ENCODE measurements around the gene ABCC9. TPM values are rescaled to one million over a fixed set of nuclear protein-coding genes. Genes with fewer than 3 reads are reported as not detected.

The ABCC9 gene
- total and polyA plus RNA-seq, 9 donors, result 4.9 to 54.8 (median 19.0) TPM

DNA sequence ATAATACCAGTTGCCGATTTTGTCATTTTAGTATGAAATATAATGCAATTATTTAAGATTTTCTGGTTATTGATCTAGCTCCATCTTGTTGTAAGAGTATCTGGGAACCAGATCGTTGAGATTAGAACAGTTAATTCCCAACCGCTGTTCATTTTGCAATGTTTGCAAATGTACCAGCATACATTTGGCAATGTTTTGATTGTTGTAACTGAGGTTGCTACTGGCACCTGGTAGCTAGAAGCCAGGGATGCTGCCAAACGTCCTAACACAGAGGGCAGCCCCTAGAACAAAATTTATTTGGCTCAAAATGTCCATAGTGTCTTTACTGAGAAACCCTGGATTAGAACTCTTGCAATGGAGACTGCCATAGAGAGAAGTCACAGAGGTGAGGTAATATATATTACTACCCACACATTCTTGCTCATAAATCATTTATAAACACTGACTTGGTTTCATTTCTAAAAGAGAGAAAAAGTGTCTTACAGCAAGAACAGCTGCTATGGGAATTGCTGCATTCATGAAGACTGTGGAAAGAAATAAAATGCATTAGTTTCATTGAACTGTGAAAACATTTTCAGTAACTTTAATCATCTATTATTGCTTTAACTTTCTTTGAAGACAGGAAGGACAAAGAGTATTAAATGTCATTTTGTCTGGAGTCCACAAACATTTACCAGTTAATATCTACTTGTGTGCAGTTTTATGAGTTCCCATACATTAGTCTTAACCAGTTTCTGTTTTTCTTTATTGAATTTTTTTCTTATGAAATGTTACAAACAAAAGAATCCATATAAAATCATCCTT is 46.2 kb downstream of the ABCC9 start:
- H3K27ac ChIP-seq, result no peak overlapping the region
- WGBS, 3 donors, result 82 to 85% (median 85%) methylated on average over 4 of the region's 4 CpGs

DNA sequence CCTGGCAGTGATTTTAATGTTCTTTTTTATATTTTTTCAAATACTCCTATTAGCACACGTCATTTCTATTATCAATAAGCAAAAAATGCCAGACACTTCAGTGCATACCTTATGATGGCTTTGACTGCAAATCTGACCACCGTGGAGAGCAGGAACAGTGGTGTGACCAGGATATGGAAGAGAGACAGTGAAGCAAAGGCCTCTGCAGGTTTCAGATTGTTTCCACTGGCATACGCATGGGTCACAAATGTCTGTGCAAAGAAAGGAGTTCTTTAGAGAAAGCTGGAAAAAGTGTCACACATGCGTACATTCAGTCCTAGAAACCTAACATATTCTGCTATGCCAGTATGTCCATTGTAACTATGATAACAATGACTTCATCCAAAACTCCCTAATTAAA is 47.3 kb downstream of the ABCC9 start:
- TF ChIP-seq, protein P1, sequence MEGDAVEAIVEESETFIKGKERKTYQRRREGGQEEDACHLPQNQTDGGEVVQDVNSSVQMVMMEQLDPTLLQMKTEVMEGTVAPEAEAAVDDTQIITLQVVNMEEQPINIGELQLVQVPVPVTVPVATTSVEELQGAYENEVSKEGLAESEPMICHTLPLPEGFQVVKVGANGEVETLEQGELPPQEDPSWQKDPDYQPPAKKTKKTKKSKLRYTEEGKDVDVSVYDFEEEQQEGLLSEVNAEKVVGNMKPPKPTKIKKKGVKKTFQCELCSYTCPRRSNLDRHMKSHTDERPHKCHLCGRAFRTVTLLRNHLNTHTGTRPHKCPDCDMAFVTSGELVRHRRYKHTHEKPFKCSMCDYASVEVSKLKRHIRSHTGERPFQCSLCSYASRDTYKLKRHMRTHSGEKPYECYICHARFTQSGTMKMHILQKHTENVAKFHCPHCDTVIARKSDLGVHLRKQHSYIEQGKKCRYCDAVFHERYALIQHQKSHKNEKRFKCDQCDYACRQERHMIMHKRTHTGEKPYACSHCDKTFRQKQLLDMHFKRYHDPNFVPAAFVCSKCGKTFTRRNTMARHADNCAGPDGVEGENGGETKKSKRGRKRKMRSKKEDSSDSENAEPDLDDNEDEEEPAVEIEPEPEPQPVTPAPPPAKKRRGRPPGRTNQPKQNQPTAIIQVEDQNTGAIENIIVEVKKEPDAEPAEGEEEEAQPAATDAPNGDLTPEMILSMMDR (IDR thresholded peaks at IDR 0.05), result no peak
- no peak for TF ChIP-seq POLR2A (IDR thresholded peaks at IDR 0.05)
- intact Hi-C loops (cut with DNase I), result no loop called here
- DNase-seq, result no peak
- peaks cover 4% of the 10 kb centered on the region for H3K4me1 ChIP-seq (ENCODE audit: insufficient read depth)
- no peak overlapping the region for H3K4me3 ChIP-seq
- no peaks in the 10 kb centered on the region for H3K36me3 ChIP-seq
- WGBS, 3 donors, result 91 to 95% (median 92%) methylated on average over 4 of the region's 4 CpGs
- no peak overlapping the region for H3K27ac ChIP-seq
- no peaks in the 10 kb centered on the region for H3K9me3 ChIP-seq
- H3K27me3 ChIP-seq, result no peaks in the 10 kb centered on the region

More for the DNA sequence above, 46.2 kb downstream of the ABCC9 start:
- H3K9me3 ChIP-seq, result no peaks in the 10 kb centered on the region
- intact Hi-C loops (cut with DNase I), result no loop called here
- no peaks in the 10 kb centered on the region for H3K36me3 ChIP-seq
- no peak for TF ChIP-seq EP300 (IDR thresholded peaks at IDR 0.05)
- TF ChIP-seq POLR2A (IDR thresholded peaks at IDR 0.05), result no peak
- TF ChIP-seq, protein P1 (IDR thresholded peaks at IDR 0.05), result no peak
- no peak for DNase-seq
- no peak overlapping the region for H3K4me3 ChIP-seq
- H3K27me3 ChIP-seq, result no peaks in the 10 kb centered on the region
- H3K4me1 ChIP-seq (ENCODE audit: insufficient read depth), result peaks cover 4% of the 10 kb centered on the region

DNA sequence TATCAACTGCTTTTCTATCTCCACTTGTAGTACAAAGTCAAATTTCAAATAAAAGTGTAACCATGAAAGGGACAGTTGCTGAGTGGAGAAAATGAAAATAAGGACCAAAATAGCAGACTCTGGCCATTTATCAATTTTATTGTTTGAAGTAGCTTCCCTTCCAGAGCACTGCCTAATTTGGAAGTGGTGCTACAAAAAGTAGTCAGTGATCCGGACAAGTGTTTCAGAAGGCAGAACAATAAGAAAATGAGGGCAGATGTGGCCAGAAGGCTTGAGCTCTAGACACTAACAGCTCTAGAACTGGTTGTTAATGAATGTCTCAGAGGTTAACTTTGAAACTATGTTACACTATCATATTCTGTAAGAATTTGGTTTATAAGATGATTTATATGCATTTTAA is 48.9 kb downstream of the ABCC9 start:
- H3K27me3 ChIP-seq, result no peaks in the 10 kb centered on the region
- no peak for DNase-seq
- no peak overlapping the region for H3K4me3 ChIP-seq
- intact Hi-C loops (cut with DNase I), result no loop called here
- no peaks in the 10 kb centered on the region for H3K9me3 ChIP-seq
- no peak for TF ChIP-seq POLR2A (IDR thresholded peaks at IDR 0.05)
- TF ChIP-seq, protein P1 (IDR thresholded peaks at IDR 0.05), result no peak
- TF ChIP-seq EP300 (IDR thresholded peaks at IDR 0.05), result no peak
- peaks cover 4% of the 10 kb centered on the region for H3K4me1 ChIP-seq (ENCODE audit: insufficient read depth)
- whole genome bisulfite sequencing, 3 donors, result 0 to 10% (median 2%) methylated on average over 1 of the region's 1 CpG
- H3K36me3 ChIP-seq, result no peaks in the 10 kb centered on the region
- peak overlapping the region in 1 of 2 donors; percentile 26 for H3K27ac ChIP-seq

DNA sequence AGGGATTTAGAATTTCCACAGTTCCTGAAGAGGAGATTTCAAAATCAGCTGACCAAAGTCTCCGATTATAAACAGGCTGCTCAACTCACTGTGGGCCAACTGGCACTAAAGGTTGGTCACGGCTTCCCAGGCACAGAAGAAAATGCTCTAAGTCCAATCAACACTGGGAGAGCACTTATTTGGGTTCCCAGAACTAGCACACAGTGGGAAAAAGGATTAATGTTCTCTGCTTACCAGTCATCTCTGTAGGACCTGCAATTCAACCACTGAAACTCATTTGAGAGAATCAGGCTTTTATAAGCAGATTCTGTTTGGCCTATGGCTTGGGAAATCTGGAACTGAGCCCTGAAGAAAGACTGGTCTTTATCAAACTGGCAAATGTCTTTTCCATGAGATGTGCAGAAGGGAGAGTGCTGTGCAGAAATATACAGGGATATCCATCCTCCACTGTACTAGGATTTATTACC is 49.4 kb downstream of the ABCC9 start:
- 24 to 44% (median 33%) methylated on average over 2 of the region's 2 CpGs for WGBS, 3 donors
- no peak overlapping the region for H3K4me3 ChIP-seq

More for the DNA sequence above, 49.4 kb downstream of the ABCC9 start:
- peaks cover 4% of the 10 kb centered on the region for H3K4me1 ChIP-seq (ENCODE audit: insufficient read depth)
- no peaks in the 10 kb centered on the region for H3K27me3 ChIP-seq
- no peaks in the 10 kb centered on the region for H3K9me3 ChIP-seq
- TF ChIP-seq POLR2A (IDR thresholded peaks at IDR 0.05), result no peak
- no peak for TF ChIP-seq EP300 (IDR thresholded peaks at IDR 0.05)
- TF ChIP-seq, protein P1 (IDR thresholded peaks at IDR 0.05), result no peak
- DNase-seq, result peak; percentile 18 to 59 (median 54)
- intact Hi-C loops (cut with DNase I), result no loop called here
- no peaks in the 10 kb centered on the region for H3K36me3 ChIP-seq
- peak overlapping the region in 1 of 2 donors; percentile 26 for H3K27ac ChIP-seq

All from ovary (tissue), 9 donors.